Ecto neural progenitor cell (in vitro differentiated cells): ENCODE measurements around the gene DNPEP.
A peak's percentile ranks its signal among the peaks of the same experiment; 100 is the strongest.

Experiments
- DNase-seq: peaks from one replicate; pipeline ENCODE4 v3.0.0-alpha.2; 2018; ENCODE audit warnings: low spot score

Gene DNPEP

DNA sequence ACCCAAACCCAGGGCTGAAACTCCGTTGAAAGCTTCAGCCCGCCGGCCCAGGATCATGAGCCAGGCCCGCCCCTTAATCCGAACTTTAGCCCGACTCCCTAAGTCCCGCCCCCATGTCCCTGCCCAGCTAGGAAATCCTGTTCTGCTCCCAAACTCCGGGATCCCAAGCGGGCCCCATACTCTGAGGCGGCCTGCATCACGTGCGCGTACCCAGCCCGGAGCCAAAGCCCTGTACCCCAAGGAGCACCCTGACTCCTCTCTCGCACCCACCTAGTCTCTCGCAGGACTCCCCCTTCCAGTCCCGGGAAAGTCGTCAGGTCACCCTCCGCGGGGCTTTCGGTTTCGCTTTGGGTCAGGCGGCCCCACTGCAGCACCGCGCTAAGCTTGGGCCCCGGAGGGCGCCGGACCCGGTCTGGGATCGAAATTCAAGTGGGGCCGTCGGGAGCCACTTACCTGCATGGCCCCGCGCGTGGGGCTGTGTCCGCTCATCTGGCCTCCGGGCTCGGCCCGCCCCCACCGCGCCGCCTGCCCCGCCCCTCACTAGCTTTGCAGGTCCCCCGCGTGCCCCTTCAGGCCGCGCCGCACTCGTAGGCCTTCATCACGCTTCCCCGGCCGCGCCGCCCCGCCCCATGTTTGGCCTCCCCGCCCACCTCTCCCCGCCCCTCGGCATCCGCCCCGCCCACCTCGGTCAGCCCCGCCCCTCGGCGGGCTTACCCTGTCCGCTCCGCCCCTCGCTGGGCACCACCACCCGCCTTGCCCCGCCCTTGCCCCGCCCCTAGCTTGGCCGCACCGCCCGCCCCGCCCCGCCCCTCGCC is at the start of gene DNPEP:
DNPEP (minus strand) TSS at position 607 of the 815 bp plus-strand sequence; CDS start at position 489, 118 bp downstream.
- DNase-seq: peak; percentile 98

GRCh38 chr2:219437141-219437540 is 49.4 kb upstream of the DNPEP start:
- peak; percentile 43 for DNase-seq

- DNase-seq: peak; percentile 36
Measured at GRCh38 chr2:219436491-219436890, 48.8 kb upstream of the DNPEP start.

- DNase-seq: peak; percentile 43
Measured at GRCh38 chr2:219435701-219436100, 48.0 kb upstream of the DNPEP start.

DNA sequence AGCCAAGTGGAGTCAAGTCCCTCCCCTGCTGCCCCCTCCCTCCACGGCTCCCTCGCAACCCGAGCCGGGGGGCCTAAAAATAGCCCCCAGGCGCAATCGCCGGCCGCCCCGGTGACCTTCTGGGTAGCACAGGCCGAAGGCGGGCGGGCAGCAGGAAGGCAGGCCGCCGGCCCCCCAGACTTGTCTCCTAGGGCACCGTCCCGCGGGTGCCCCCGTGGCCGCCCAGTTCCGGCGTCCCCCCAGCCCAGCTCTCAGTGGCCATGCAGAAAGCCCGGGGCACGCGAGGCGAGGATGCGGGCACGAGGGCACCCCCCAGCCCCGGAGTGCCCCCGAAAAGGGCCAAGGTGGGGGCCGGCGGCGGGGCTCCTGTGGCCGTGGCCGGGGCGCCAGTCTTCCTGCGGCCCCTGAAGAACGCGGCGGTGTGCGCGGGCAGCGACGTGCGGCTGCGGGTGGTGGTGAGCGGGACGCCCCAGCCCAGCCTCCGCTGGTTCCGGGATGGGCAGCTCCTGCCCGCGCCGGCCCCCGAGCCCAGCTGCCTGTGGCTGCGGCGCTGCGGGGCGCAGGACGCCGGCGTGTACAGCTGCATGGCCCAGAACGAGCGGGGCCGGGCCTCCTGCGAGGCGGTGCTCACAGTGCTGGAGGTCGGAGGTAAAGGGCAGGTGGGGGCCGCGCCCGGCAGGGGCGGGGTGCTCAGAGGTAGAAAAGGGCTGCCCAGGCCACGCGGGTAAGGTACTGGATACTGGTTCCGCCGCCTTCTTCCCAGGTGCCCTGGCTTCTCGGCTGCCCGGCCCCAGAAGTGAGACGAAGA is 47.2 kb upstream of the DNPEP start, which contains the start of gene SPEG:
SPEG (plus strand) TSS at position 126 of the 808 bp plus-strand sequence; CDS start at position 261, 135 bp downstream.
- DNase-seq: peak; percentile 64

- peak; percentile 71 for DNase-seq
Measured at GRCh38 chr2:219434468-219434717, 46.7 kb upstream of the DNPEP start.

DNA sequence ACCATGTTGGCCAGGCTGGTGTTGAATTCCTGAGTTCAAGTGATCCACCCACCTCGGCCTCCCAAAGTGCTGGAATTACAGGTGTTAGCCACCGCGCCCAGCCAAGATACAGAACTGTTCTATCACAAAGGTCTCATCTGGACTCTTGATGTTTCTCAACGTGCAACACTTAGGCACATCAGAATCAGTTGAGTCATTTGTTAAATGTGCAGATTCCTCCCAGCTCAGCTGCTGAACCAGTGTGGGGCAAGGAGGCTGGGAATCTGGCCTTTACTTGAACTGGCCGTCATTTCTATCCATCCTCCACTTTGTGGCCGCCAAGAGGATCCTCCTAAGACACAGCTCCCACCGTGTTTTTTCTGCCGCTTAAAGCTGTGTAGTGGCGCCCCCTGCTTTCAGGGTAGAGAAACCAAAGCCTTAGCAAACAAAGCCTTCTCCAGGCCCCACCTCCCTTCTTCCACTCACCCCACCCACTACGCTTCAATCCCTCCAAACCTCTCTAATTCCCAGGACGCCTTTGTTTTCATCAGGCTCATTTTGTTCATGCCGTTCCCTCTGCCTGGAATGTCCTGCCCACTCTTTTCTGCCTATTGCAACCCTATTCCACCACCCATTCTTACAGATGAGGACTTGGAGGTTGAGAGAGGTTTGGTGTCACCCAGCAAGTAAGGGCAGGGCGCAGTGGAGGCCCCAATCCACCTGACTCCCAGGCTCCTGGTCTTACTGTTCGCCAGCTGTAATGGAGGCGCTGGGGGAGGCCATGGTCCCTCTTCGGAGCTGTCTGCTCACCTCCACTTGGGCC is 46.2 kb upstream of the DNPEP start:
- DNase-seq: peak; percentile 77

DNA sequence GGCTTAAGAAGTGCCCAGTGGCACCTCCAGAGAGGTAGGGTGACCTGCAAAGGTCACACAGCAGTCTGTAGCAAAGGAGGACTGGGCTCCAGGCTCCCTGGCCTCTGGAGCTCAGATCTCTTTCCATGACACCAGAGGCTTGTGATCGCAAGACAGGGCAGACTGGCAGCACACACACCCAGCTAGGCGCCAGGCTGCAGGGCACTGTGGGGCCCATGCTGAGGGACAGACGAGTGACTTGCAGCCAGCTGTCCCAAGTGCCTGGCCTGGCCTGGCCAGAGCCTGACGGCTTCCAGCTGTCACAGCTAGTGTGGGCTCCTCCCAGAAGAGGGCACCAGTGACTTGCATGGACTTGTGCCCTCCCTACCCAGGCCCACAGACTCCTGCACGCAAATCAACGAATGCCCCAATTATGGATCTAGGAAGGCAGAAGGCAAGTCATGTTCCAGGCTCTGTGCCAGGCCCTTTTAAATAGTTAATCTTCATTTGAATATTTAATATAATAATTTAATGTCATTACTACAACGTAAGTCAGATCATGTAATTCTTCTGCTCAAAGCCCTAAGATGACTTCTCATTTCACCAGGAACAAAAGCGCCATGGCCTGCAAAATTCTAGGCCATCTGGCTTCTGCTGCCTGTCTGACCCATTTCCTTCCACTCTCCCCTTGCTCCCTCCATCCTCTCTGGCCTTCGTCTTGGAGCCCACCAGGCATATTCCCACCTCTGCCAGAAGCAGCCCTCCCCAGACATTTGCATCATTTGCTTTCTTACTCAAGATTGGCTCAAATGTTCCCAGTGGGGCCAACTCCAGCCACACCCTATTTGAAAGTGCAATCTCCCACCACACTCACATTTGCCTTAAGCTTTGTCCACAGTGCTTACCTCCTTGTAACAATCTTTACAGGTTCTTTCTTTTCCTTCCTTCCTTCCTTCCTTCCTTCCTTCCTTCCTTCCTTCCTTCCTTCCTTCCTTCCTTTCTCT is 43.2 kb upstream of the DNPEP start:
- peak; percentile 60 for DNase-seq

GRCh38 chr2:219429958-219430606 is 42.4 kb upstream of the DNPEP start:
- DNase-seq: no peak

- no peak for DNase-seq
Measured at GRCh38 chr2:219428469-219428868, 40.8 kb upstream of the DNPEP start.

DNA sequence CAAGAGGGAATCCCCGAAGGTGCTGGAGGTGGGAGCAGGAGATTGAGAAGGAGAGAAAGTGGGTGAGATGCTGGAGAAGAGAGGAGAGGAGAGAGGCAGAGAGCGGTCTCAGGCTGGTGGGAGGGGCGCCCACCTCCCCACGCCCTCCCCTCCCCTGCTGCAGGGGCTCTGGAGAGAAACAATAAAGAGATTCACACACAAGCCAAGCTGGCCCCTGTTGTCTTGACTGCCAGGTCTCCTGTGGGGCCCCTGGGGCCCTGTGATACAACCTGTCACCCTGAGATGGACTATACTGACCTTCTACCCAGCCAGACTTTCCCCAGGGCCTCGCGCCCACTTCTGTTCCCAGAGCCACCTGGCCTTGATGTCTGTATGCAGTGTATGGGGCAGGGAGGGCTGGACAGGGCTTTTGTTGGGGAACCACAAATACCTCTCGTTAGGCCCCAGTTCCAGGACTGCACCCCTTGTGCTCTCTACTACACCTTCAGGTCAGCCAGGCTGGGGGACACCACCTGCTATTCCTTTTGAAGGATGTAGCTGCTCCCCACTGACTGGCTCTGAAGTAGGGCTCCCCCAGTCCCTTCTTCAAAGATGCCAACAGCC is 38.9 kb upstream of the DNPEP start:
- peak; percentile 34 for DNase-seq

DNA sequence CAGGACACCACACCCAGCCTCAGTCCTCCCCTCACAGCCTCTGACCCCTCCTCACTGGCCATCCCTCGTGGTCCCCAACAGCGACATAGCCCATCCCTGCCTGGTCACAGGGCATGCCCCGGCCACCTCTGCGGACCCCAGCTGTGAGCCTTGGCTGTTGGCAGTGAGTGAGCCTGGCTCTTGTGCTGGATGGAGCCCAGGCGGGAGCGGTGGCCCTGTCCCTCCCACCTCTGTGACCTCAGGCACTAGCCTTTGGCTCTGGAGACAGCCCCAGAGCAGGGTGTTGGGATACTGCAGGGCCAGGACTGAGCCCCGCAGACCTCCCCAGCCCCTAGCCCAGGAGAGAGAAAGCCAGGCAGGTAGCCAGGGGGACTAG is 38.3 kb upstream of the DNPEP start:
- DNase-seq: peak; percentile 46

DNA sequence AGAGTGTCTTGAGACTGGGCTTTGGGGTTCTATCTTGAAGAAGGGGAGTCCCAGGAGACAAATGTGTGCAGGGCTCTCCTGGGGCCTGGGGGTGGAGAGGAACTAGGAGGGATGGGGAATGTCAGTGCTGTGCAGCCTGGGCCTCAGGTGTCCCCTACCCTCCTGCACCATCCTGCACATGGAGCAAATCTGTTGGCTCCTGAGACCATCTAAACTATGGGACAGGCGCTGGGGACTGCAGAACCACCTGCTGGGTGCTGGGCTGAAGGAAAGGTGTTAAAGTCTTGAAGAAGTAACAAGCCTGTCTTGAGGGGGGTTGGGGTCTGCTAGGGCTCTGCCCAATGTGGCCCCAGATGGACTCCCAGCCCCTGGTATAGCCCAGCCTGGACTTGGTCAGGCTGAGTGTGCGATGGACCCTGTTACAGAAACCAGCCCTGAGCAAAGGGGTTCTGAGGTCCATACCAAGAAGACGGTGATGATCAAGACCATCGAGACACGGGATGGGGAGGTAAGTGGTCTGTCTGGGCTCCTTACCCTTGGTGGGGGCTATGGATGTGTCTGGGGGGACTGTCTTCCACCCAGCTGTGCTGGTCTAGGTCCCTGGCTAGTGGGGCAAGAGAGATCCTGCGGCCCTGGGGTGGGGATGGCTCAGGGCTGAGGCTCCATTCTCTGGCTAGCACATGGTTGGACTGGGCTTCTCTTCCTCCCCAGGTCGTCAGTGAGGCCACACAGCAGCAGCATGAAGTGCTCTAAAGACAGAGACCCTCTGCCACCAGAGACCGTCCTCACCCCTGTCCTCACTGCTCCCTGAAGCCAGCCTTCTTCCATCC is 37.7 kb upstream of the DNPEP start:
- DNase-seq: peak; percentile 33

DNA sequence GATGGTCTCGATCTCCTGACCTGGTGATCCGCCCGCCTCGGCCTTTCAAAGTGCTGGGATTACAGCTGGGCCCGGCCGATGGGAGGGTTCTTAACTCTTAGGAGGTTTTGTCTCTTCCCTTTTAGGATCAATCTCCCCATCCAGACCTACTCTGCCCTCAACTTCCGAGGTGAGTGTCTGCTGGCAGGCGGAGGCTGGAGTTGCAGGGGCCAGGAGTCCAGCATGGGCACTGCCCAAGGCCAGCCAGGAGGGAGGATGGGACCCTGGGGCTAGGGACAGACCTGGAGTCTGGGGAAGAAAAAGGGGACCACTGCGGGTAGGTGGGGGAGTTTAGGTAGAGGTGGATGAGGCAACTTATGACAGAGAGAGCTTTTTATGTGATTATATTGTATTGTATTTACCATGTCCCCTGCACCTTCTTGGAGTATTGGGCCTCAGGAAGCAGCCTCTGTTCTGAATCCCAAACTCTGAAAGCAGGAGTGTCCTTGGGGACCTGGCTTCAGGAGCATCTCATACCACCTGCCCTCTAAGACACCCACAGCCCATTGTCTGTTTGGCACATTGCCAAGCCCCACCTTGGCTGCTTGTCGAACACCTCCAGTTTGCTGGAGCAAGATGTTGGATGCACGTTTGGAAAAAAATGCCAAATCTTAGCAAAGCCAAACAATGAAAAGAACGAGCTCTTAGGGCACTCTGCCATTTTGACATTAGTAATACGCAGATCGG is 36.1 kb upstream of the DNPEP start:
- peak; percentile 37 for DNase-seq

GRCh38 chr2:219422952-219423534 is 35.3 kb upstream of the DNPEP start:
- DNase-seq: peak; percentile 32

- DNase-seq: peak; percentile 29
Measured at GRCh38 chr2:219421323-219421722, 33.6 kb upstream of the DNPEP start.

- DNase-seq: peak; percentile 34
Measured at GRCh38 chr2:219420687-219421086, 33.0 kb upstream of the DNPEP start.
